Medulla oblongata (tissue), 1 donor: ENCODE data around the gene HMSD.

Experiments
- DNase-seq: peaks from one replicate; pipeline ENCODE4 v3.0.0-alpha.2; 2015; ENCODE audit errors: extremely low spot score

HMSD gene

GRCh38 chr18:63994783-63995399, 45.8 kb downstream of the HMSD start:
- peak; percentile 66 for DNase-seq

- DNase-seq = no peak
These were observed 47.9 kb downstream of the HMSD start for GRCh38 chr18:63997041-63997440.

GRCh38 chr18:63997606-63998005, 48.5 kb downstream of the HMSD start:
- DNase-seq = no peak

DNA sequence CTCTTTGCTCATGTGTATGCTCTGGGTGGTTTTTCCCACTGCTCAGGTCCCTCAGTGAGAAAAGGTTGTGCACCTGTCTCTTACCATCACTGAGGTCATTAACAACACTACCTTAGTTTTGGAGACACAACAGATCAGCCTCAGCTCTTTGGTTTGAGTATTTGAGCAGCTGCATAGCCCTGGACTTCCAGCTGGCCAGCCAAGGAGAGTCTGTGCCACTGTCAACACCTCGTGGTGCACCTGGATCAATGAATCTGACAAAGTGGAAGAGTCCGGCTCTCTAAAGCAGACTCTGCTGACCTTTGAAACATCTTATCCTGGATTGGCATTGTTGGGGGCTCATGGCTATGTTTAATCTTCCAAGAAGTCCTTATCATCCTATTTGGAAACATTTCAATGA, 50.8 kb downstream of the HMSD start:
- no peak for DNase-seq

DNA sequence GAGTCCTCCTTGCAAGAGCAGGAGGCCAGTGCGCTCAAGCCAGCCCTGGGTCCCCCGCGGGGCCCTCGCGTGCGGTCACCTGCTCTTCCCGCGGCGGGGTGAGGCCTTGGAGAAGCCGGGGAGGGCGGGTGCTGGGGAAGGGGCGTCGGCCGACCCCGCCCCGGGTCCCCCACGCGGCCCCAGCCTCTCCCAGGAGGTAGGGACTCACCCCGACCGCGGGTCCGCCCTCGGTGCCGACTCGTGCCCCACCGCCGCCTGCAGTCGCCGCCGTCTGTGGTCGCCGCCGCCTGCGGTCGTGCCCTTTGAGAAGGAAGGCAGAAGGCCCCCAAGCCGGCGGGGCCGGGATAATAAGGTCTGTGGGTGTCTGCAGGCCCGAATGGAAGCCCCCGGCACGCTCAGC, 53.5 kb downstream of the HMSD start:
- no peak for DNase-seq

DNA sequence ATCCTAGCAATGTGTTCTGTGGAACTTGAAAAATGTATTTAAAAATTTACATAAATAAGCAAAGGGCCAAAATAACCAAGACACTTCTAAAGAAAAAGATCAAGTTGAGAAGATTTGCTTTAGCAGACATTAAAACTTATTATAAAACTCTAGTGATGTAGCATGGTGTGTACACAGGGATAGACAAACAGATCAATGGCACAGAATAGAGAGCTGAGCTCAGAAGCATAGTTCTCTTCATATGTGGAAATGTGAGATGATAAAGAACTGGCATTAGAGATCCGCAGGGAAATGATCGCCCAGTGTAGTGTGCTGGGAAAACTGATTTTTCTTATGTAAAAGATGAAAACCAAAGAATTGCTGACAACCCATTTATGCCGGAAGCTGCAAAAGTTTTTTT, 60.2 kb downstream of the HMSD start:
- DNase-seq = no peak
